HG03196 (cell line): ENCODE results near the gene HDDC3.
"Not testable (repeated sequence)": the region's sequence is repeated elsewhere in the genome, so short reads cannot be mapped to it uniquely, and the experiment has no call there.

Experiments used
- ATAC-seq: cut with Tn5 transposase; IDR thresholded peaks from one replicate; pipeline ENCODE4 v1.9.1; 2021; ENCODE audit not compliant: unreplicated experiment

HDDC3 gene

GRCh38 chr15:90911906-90912769, 20.2 kb downstream of the HDDC3 start:
- ATAC-seq, result no peak

GRCh38 chr15:90911302-90911623, 21.1 kb downstream of the HDDC3 start:
- ATAC-seq, result no peak

GRCh38 chr15:90910441-90911301, 21.7 kb downstream of the HDDC3 start:
- no peak for ATAC-seq

- ATAC-seq, result no peak
Observed at GRCh38 chr15:90909976-90910375, 22.4 kb downstream of the HDDC3 start.

GRCh38 chr15:90909449-90909848, 22.9 kb downstream of the HDDC3 start:
- not testable (repeated sequence) for ATAC-seq

- no peak for ATAC-seq
Observed at GRCh38 chr15:90907838-90908507, 24.4 kb downstream of the HDDC3 start.

- no peak for ATAC-seq
Observed at GRCh38 chr15:90907051-90907660, 25.2 kb downstream of the HDDC3 start.

GRCh38 chr15:90906181-90906849, 26.0 kb downstream of the HDDC3 start:
- ATAC-seq, result no peak

GRCh38 chr15:90905306-90906180, 26.8 kb downstream of the HDDC3 start:
- no peak for ATAC-seq

- ATAC-seq, result no peak
Observed at GRCh38 chr15:90904746-90905145, 27.6 kb downstream of the HDDC3 start.

- no peak for ATAC-seq
Observed at GRCh38 chr15:90903733-90904536, 28.4 kb downstream of the HDDC3 start.

- peak; percentile 63 for ATAC-seq
Observed at GRCh38 chr15:90902840-90903732, 29.3 kb downstream of the HDDC3 start, which contains the start of gene MAN2A2. MAN2A2 (plus strand) TSS chr15:90903302; CDS start chr15:90904208, 906 bp downstream.

- ATAC-seq, result peak; percentile 59
Observed at GRCh38 chr15:90902040-90902839, 30.1 kb downstream of the HDDC3 start.

- ATAC-seq, result no peak
Observed at GRCh38 chr15:90901175-90902039, 30.9 kb downstream of the HDDC3 start.

GRCh38 chr15:90897131-90897655, 35.2 kb downstream of the HDDC3 start:
- not testable (repeated sequence) for ATAC-seq
